NCI-H2107 treated with DMSO at 0.1 percent for 48 hours (cell line): Measurements from ENCODE around the gene YLPM1.

Source experiments
- DNase-seq: peaks from one replicate; lab custom pipeline; 2025; ENCODE audit not compliant: unreplicated experiment; lab: John Stamatoyannopoulos, UW

The YLPM1 gene

DNA sequence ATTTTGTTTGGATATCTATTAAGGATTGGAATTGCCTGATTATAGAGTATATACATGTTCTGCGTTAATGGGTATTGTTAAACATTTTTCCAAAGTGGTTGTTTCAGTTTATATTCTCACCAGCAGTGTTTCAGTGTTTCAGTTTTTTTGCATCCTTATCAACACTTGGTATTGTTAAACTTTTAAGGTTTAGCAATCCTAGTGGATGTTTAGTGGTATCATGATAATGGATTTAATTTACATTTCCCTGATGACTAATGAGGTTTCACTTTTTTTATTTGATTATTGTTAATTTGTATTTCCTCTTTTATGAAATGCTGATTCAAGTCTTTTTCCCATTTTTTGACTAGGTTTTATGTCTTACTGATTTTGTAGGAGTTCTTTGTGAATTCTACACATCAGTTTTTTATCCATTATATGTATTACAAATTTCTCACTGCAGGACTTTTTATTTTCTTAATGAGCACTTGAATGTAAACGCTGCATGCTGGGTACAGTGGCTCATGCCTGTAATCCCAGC is 23.7 kb downstream of the YLPM1 start:
- no peak for DNase-seq

DNA sequence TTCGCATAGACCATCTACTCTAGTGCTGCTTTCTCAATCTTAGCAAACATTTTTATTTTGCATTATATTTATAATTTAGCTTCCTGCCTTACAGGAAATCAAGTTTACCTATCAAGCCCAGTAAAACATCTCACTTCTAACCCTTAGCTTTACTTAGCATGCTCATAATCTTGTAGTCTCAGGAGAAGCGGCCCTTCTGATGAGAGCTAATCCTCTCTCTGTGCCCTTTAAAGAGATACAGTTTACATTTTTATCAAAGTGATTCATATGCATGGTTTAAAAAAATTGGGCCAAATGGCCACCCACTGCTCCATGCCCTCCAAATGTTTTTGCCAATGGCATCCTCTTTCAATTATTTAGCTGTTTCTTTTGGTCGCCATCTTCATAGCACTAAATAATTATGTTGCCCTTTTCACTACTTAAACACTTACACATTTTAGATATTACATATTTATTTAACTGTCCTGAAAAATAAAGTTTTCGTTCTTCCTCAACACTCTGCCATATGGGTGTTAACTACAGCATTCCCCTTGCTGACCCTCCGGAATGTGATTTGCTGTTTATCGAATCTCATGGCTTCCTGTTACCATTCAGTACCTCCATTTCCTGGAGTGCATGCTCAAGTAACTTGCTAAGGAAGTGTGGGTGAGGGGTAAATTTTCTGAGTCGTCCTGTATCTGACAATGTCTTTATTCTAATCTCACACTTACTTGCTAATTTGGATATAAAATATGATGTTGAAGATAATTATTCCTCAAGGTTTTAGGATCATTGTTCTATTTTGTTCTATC is 29.3 kb downstream of the YLPM1 start:
- DNase-seq, result no peak

DNA sequence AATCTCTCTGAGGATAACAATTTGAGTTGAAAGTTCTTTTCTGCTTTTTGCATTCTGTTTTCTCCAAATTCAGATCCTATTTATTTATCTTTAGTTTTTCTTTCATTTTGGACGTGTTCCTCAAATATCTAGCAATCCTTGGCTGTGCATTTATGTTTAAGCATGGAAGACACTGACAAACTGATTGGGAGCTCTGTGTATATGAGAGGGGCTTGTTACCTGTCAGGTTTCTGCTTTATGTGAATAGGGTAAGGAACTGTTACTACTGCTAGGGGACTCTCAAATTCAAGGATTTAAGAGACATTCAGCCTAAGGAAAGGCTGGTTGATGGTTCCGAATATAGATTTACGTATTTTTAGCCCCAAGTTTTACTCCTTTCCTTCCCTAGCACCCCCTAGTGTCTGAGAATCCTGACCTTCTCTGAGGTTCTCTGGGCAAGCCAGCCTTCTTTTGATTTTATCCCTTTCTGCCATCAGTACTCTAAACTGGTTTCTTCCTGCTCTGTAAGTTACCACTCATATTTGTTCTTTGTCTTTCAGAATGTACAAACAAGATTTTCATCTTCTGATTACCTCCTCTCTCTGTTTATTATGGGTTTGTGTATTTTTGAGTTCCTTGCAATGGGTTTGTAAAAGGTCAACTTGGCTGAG is 30.5 kb downstream of the YLPM1 start:
- DNase-seq, result no peak

DNA sequence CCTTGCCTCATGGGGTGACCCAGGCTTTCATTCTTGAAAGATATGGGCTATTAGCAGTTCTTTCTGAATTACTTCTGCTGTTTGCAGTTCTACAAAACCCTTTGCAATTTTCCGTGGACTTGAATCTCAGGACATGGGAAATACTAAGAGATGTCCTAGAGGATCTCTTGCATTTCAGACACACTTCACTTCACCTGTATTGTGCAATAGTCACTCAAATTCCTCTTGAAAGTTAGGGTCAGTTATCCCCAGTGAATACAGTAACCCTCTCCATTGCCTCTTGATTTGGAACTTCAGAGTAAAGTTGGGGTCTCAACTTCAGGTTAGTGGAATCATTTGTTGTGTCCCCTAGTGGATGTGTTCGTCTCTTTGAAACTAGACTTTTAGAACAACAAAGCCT is 31.8 kb downstream of the YLPM1 start:
- no peak for DNase-seq

GRCh38 chr14:74799765-74800164 is 36.6 kb downstream of the YLPM1 start:
- no peak for DNase-seq

DNA sequence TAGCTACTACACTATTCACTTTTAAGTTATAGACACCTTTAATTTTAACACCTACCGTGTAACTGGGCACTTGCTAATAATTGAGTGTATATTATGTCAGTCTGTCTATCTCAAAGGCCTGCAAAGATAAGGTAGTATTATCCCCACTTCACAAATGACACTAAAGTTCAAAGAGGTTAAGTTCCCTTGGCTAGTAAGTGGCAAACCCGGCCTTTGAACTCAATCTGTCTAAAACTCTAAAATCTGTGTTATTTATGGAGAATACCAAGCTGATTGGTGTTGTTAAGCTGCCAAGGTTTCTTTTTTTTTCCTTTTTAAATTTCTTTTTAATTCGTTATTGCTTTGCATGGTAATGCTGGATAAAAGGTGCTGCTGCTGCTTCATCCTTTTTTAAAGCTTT is 37.7 kb downstream of the YLPM1 start:
- no peak for DNase-seq

DNA sequence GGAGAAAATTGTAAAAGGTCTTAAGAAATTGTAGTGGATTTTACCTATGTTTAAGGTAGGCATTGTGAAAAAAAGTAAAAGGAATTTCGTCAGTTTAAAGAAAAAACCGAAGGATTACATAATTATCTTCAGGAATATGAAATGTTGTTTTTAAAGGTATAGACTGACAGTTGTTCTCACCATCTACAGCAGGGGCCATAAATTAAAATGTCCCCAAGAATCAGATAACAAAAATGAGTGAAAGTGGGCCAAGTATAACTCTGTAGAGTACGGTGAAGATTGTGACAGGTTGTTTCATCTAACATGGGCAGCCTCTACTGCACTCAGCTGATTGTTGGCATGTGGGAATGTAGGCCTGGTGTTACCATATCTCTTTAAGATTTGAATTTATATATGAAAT is 38.3 kb downstream of the YLPM1 start:
- no peak for DNase-seq

DNA sequence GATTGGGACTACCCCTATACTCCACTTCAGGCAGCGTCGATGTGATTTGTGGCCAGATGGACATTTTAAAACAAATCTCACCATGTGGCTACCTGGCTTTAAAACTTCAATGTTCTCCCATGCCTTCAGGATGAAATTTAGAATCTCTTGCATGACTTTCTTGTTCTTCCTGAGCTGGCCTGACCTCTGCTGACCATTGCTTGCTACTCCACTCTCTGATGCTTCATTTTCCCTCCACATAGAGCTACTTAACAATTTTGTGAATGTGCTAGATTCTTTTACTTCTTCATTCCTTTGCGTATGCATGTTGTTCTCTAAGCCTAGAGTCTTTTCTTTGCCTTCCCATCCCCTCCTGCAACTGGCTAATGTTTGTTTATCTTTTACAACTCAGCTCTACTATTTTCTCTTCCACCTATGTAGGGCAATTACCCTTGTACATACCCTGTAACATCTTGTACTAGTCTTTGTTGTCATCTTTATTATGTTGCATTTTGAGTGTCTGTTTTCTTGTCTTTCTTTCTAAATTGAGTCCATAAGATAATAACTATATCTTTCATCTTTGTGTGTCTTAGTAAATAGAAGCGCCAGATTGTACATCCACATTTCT is 41.2 kb downstream of the YLPM1 start:
- peak; percentile 27 for DNase-seq

GRCh38 chr14:74807853-74808545 is 44.9 kb downstream of the YLPM1 start:
- no peak for DNase-seq

GRCh38 chr14:74816124-74816523 is 53.0 kb downstream of the YLPM1 start:
- no peak for DNase-seq

DNA sequence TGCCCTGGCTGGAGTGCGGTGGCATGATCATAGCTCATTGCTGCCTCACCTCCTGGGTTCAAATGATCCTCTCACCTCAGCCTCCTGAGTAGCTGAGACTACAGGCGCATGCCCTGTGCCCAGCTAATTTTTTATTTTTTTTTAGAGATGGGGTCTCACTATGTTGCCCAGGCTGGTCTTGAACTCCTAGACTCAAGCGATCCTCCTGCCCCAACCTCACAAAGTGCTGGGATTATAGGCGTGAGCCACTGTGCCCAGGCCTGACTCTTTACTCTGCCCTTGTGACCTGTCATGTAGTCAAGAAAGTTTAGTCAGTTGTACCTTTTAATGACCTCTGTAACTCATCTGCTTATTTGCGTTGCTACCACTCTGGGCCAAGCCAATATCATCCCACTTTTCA is 57.2 kb downstream of the YLPM1 start:
- DNase-seq, result no peak

- DNase-seq, result no peak
Measured at GRCh38 chr14:74821267-74821915, 58.3 kb downstream of the YLPM1 start.

- no peak for DNase-seq
Measured at GRCh38 chr14:74824997-74825396, 61.9 kb downstream of the YLPM1 start.

- DNase-seq, result no peak
Measured at GRCh38 chr14:74826574-74826973, 63.5 kb downstream of the YLPM1 start.

DNA sequence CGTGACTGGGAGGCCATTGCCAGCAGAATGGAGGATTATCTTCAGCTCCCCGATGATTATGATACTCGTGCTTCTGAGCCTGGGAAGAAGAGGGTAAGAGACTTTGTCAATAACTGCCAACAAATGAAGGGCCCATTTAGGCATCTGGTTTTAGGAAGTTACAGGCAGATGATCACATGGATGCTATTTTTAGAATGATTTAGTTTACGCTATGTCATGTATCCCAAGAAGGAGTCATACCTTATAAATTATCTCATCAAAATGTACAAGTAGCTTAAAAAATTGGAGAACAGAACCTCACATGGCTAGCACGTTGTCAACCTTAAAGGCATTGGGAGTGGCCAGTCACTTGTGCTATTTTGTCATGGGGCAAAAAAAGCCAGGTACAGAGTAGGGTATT is 66.1 kb downstream of the YLPM1 start:
- DNase-seq, result no peak

GRCh38 chr14:74832849-74833248 is 69.7 kb downstream of the YLPM1 start:
- DNase-seq, result no peak

DNA sequence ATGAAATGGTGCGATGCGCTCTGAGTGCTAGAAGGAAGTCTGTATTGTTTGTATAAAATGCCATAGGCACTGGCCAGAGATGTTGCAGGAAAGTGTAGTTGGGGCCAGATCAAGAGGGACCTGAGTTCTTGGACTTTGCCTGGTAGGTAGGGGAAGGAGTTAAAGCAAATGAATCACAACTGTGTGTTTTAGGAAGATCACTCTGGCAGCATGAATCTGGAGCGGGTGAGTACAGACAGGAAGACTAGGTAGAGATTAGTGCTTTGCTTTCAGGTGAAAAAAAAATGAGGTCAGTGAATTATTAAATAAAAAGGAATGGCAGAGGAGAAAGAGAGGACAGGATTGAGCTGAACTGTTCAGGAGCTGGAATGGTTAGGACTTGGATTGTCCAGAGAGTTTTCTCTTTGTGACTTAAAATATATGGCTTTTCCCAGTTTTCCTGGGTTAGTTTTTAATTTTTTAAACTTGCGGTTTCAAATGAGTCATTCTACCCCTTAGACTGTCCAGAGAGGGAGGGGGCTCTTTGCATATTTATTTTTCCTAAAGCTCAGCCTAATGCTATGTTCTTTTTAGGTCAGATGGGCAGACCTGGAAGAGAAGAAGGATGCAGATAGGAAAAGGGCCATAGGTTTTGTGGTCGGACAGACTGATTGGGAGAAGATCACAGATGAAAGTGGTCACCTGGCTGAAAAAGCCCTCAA is 71.7 kb downstream of the YLPM1 start:
- DNase-seq, result no peak

GRCh38 chr14:74835645-74836250 is 72.6 kb downstream of the YLPM1 start:
- DNase-seq, result no peak

DNA sequence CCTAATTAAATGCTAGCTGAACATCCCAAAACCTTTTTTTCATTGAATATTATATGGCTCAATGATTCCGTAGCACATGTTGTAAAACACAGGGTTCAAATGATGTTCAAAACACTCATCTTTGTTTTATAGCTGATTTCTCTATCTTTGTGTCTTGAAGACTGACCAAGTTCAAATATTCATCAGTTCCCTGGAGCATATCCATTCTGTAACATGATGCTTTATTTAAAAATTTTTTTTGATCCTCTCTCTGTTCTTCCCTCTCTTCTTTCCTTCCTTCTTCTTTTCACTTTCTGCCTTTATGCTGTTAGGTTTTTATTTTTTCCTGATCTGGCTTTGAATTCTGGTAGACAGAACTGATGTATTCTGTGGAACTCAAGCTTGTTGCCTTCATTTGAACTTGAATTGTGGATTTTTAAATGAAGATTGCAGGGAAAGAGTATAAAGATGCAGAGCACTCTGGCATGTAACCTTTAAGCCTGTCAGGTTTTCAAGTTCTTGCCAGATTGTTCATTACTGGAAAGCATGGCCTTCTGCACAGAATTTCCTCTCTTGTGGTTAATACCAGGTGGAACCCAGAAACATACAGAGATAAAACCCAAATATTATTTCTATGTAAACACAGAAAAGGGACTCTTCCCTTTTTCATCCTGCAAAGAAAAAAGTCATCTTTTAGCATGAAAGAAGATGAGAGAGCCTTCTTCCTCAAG is 73.3 kb downstream of the YLPM1 start:
- DNase-seq, result no peak
